Measurements from ENCODE around the gene MYL6. TPM values are rescaled to one million over a fixed set of nuclear protein-coding genes. Genes with fewer than 3 reads are reported as not detected.

MYL6 gene
- total RNA-seq, 1 experiment from 2014 or later = 554 TPM

GRCh38 chr12:56188131-56188777 lies 30.1 kb downstream of the MYL6 start:
- RAD21 ChIA-PET (ENCODE audit: low non-redundant PET in 1 of 2, low total read pairs in 2 of 2, uncharacterized antibody in 2 of 2, unreplicated experiment in 2 of 2) = no interaction called here
- TF ChIP-seq CTCF (IDR thresholded peaks at IDR 0.05 in 2 of 3, conservative IDR thresholded peaks at IDR 0.05 in 1 of 3; ENCODE audit: borderline replicate concordance in 1 of 3, insufficient read depth in 1 of 3, low read depth in 2 of 3, low read length in 2 of 3) (no peak), SRF (IDR thresholded peaks at IDR 0.05; ENCODE audit: low read depth) (no peak), CEBPB (IDR thresholded peaks at IDR 0.05; ENCODE audit: low read depth) (no peak), ELF1 (IDR thresholded peaks at IDR 0.05; ENCODE audit: borderline replicate concordance, low read depth) (no peak), ZNF274 (IDR thresholded peaks at IDR 0.05; ENCODE audit: low read depth, low read length) (no peak), POLR2A (IDR thresholded peaks at IDR 0.05; ENCODE audit: borderline replicate concordance, extremely low read depth, insufficient read depth, insufficient read length) (no peak), SIN3A (IDR thresholded peaks at IDR 0.05; ENCODE audit: low read depth) (no peak), SP1 (IDR thresholded peaks at IDR 0.05; ENCODE audit: low read depth) (no peak), EZH2 (IDR thresholded peaks at IDR 0.05) (no peak), CBX3 (IDR thresholded peaks at IDR 0.05; ENCODE audit: low read depth) (no peak)
- intact Hi-C loops (cut with micrococcal nuclease) = no loop called here

More at GRCh38 chr12:56188131-56188777, 30.1 kb downstream of the MYL6 start:
- peak overlapping the region; percentile 87 for H3K9ac ChIP-seq (ENCODE audit: low read length)
- DNase-seq (ENCODE audit: low read depth, low spot score) (no peak), ATAC-seq (no peak)
- peaks cover 20 to 28% of the 10 kb centered on the region in 2 experiments; a peak in 3 of 4 replicates for H3K36me3 ChIP-seq (ENCODE audit: control insufficient read depth in 1 of 2, insufficient read depth in 2 of 2, low read length in 2 of 2)
- H3K4me1 ChIP-seq (ENCODE audit: control insufficient read depth in 1 of 2, insufficient read depth in 2 of 2, low read length in 2 of 2) = peaks cover 17 to 26% of the 10 kb centered on the region in 2 experiments
- H3K79me2 ChIP-seq (ENCODE audit: insufficient read depth, low read length) = peaks cover 37% of the 10 kb centered on the region
- no peaks in the 10 kb centered on the region for H3K27me3 ChIP-seq (ENCODE audit: insufficient read depth, low read length)
- H3K9me3 ChIP-seq (ENCODE audit: control insufficient read depth in 1 of 2, insufficient read depth in 1 of 2, low read depth in 1 of 2, low read length in 2 of 2) = no peaks in the 10 kb centered on the region
- H2AFZ ChIP-seq (ENCODE audit: low read depth, low read length, poor library complexity, severe bottlenecking) = no peak overlapping the region
- peak overlapping the region; percentile 86 to 88 for H3K4me3 ChIP-seq (replicated peaks in 1 of 2; ENCODE audit: low read depth in 1 of 2, low read length in 2 of 2)
- H3K9me2 ChIP-seq (ENCODE audit: insufficient read depth) = no peaks in the 10 kb centered on the region
- peak overlapping the region; percentile 90 for H3K4me2 ChIP-seq (ENCODE audit: low read length)
- H3K27ac ChIP-seq (ENCODE audit: low read depth, low read length) = peak overlapping the region; percentile 84
- ChIA-PET POLR2A (interaction anchor here (0.6 to 2.7 kb wide), 4 partner anchors 34 to 458 kb away, joined by 3 to 17 read pairs (median 10); partner anchors contain the start of genes ATP5F1B, ESYT1, RNF41 and ZC3H10), CTCF (interaction anchor here (0.6 to 3.3 kb wide), 5 partner anchors 9 to 449 kb away, joined by 3 to 29 read pairs (median 18); partner anchors contain the start of genes ESYT1 and ZC3H10)
- no peaks in the 10 kb centered on the region for H4K20me1 ChIP-seq (ENCODE audit: insufficient read depth)
- BruUV-seq (replicated peaks) = no TSS peak

Data from HCT116 (cell line).